Stimulated activated CD8-positive, alpha-beta memory T cell treated with anti-CD3 and anti-CD28 coated beads, Interleukin-15, amount 100 ng/mL, for 4 hours (primary cell): ENCODE data around the gene TTC9B.
"Not testable (repeated sequence)": the region's sequence is repeated elsewhere in the genome, so short reads cannot be mapped to it uniquely, and the experiment has no call there.

Experiments used
- DNase-seq, 2 donors: peaks; one replicate each; pipeline ENCODE4 v3.0.0-alpha.2; 2020; ENCODE audit warnings: low read depth in 2 of 2

The TTC9B gene

GRCh38 chr19:40214936-40215335 is 3.2 kb downstream of the TTC9B start:
- DNase-seq: no peak

- no peak for DNase-seq
Observed at GRCh38 chr19:40213882-40214570, 4.2 kb downstream of the TTC9B start.

- no peak for DNase-seq
Observed at GRCh38 chr19:40213251-40213829, 4.8 kb downstream of the TTC9B start.

- DNase-seq: no peak
Observed at GRCh38 chr19:40210889-40211288, 7.3 kb downstream of the TTC9B start.

- no peak for DNase-seq
Observed at GRCh38 chr19:40208602-40209001, 9.6 kb downstream of the TTC9B start.

- DNase-seq: no peak
Observed at GRCh38 chr19:40205760-40206159, 12.4 kb downstream of the TTC9B start.

- DNase-seq: no peak
Observed at GRCh38 chr19:40204381-40204780, 13.8 kb downstream of the TTC9B start.

GRCh38 chr19:40200341-40201099 is 17.7 kb downstream of the TTC9B start:
- no peak for DNase-seq

GRCh38 chr19:40198272-40198990 is 19.8 kb downstream of the TTC9B start:
- no peak for DNase-seq

GRCh38 chr19:40193587-40193849 is 24.7 kb downstream of the TTC9B start:
- no peak for DNase-seq

- no peak for DNase-seq
Observed at GRCh38 chr19:40192758-40193586, 25.2 kb downstream of the TTC9B start.

- DNase-seq: no peak
Observed at GRCh38 chr19:40191836-40192646, 26.1 kb downstream of the TTC9B start.

GRCh38 chr19:40190891-40191835 is 27.0 kb downstream of the TTC9B start, which contains the start of gene MAP3K10:
Gene MAP3K10, plus strand, starts transcription at chr19:40191426. Its CDS starts 606 bp downstream, at chr19:40192032.
- peak; percentile 50 to 57 for DNase-seq

- DNase-seq: no peak
Observed at GRCh38 chr19:40184273-40184672, 33.9 kb downstream of the TTC9B start.

- no peak for DNase-seq
Observed at GRCh38 chr19:40178756-40179155, 39.4 kb downstream of the TTC9B start.

- no peak for DNase-seq
Observed at GRCh38 chr19:40177286-40178070, 40.7 kb downstream of the TTC9B start.

- DNase-seq: no peak
Observed at GRCh38 chr19:40175820-40176219, 42.4 kb downstream of the TTC9B start.

- DNase-seq: no peak
Observed at GRCh38 chr19:40174092-40174491, 44.1 kb downstream of the TTC9B start.

GRCh38 chr19:40171293-40171692 is 46.9 kb downstream of the TTC9B start:
- DNase-seq: not testable (repeated sequence)
